Upper lobe of left lung (tissue), 6 donors: ENCODE results near the gene SP100. TPM values are rescaled to one million over a fixed set of nuclear protein-coding genes. Genes with fewer than 3 reads are reported as not detected.

Experiments used
- ATAC-seq, 2 donors: fragments of 200-7000 bp; cut with Tn5 transposase; one replicate each; pipeline ENCODE4 v1.9.1; 2022; ENCODE audit warnings: mild to moderate bottlenecking in 2 of 2, moderate library complexity in 2 of 2; ENCODE audit not compliant: low FRiP score in 2 of 2
- DNase-seq, 2 donors: peaks; one replicate each; pipeline ENCODE4 v3.0.0-alpha.2; 2019 to 2020
- H3K27ac ChIP-seq, 4 donors: fragments of 200-600 bp; sonication (generic); one replicate each; pipeline ENCODE4 v1.5.1; 2016 to 2019
- H3K27me3 ChIP-seq, 4 donors: fragments of 200-600 bp; sonication (generic); one replicate each; pipeline ENCODE4 v1.5.1; 2017 to 2019
- H3K36me3 ChIP-seq, 4 donors: fragments of 200-600 bp; sonication (generic); one replicate each; pipeline ENCODE4 v1.5.1; 2016 to 2019
- H3K4me1 ChIP-seq, 4 donors: fragments of 200-600 bp; sonication (generic); one replicate each; pipeline ENCODE4 v1.5.1; 2018 to 2019
- H3K4me3 ChIP-seq, 4 donors: fragments of 200-600 bp; sonication (generic); one replicate each; pipeline ENCODE4 v1.5.1; 2017 to 2019; ENCODE audit warnings: mild to moderate bottlenecking in 2 of 4, moderate library complexity in 1 of 4
- H3K9me3 ChIP-seq, 4 donors: fragments of 200-600 bp; sonication (generic); one replicate each; pipeline ENCODE4 v1.5.1; 2018 to 2019
- CTCF ChIP-seq, 6 experiments: fragments of 450-650 bp in 4 of 6; fragments of 200-600 bp in 2 of 6; sonication (generic) in 2 of 6; IDR thresholded peaks; one replicate each; pipeline ENCODE4 v1.5.1; 2016 to 2019; ENCODE audit warnings: antibody characterized with exemption in 6 of 6
- EP300 ChIP-seq, 4 donors: sonication (generic); formaldehyde crosslinking; IDR thresholded peaks; one replicate each; pipeline ENCODE4 v1.5.1; 2017; ENCODE audit warnings: antibody characterized with exemption in 4 of 4, control low read depth in 2 of 4
- POLR2A ChIP-seq, 4 donors: fragments of 450-650 bp; IDR thresholded peaks; one replicate each; pipeline ENCODE4 v1.5.1; 2016 to 2017; ENCODE audit warnings: antibody characterized with exemption in 4 of 4, mild to moderate bottlenecking in 2 of 4
- POLR2AphosphoS5 ChIP-seq, 2 donors: sonication (generic); formaldehyde crosslinking; IDR thresholded peaks; one replicate each; pipeline ENCODE4 v1.5.1; 2017; ENCODE audit warnings: antibody characterized with exemption in 2 of 2
- WGBS, 2 donors: methylation state at CpG; one replicate each; pipeline ENCODE4 v1.1.5; 2017 to 2018; 5-methylcytosine and 5-hydroxymethylcytosine counted together
- total RNA-seq, 6 donors: library from RNA; depleted of rRNA in 4 of 6; stranded (reverse); fragments of >200 nt in 4 of 6; gene quantifications; one replicate each; pipeline versions ENCODE4 v1.1.0 to v1.2.1, GENCODE V29; 2016 to 2021
- donor health status: DM: no; HTN: no; CAD: no; lungs with moderate emphysema.
- donor health status: DM: no; HTN: yes; CAD: no; lungs with severe emphysema.

Gene SP100
- total RNA-seq, 6 donors from 2014 or later, result 117 to 260 (median 153) TPM

- ATAC-seq (no peak), DNase-seq (no peak)
- no peak overlapping the region for H3K27ac ChIP-seq
- H3K9me3 ChIP-seq, result peaks cover 0 to 3% (median 0%) of the 10 kb centered on the region in 4 donors
- TF ChIP-seq EP300 (IDR thresholded peaks at IDR 0.05), result no peak
- TF ChIP-seq CTCF (IDR thresholded peaks at IDR 0.05), result no peak
- TF ChIP-seq POLR2A (IDR thresholded peaks at IDR 0.05), result no peak
- TF ChIP-seq POLR2AphosphoS5 (IDR thresholded peaks at IDR 0.05), result no peak
- no peak overlapping the region for H3K4me3 ChIP-seq
- WGBS, 2 donors, result 60% methylated on average over 1 of the region's 1 CpG
- H3K36me3 ChIP-seq, result peaks cover 2 to 70% (median 35%) of the 10 kb centered on the region in 4 donors
- H3K4me1 ChIP-seq, result no peaks in the 10 kb centered on the region
- H3K27me3 ChIP-seq, result no peaks in the 10 kb centered on the region
These were observed 76.1 kb downstream of the SP100 start for GRCh38 chr2:230492107-230492506.

- ATAC-seq (no peak), DNase-seq (no peak)
- Histone ChIP-seq H3K9me3 (peaks cover 0 to 3% (median 0%) of the 10 kb centered on the region in 4 donors), H3K4me1 (no peaks in the 10 kb centered on the region), H3K4me3 (no peak overlapping the region), H3K36me3 (peaks cover 14 to 94% (median 49%) of the 10 kb centered on the region in 4 donors), H3K27me3 (no peaks in the 10 kb centered on the region), H3K27ac (no peak overlapping the region)
- no peak for TF ChIP-seq CTCF (IDR thresholded peaks at IDR 0.05)
- TF ChIP-seq POLR2AphosphoS5 (IDR thresholded peaks at IDR 0.05), result no peak
- TF ChIP-seq POLR2A (IDR thresholded peaks at IDR 0.05), result no peak
- no peak for TF ChIP-seq EP300 (IDR thresholded peaks at IDR 0.05)
- 86 to 100% methylated on average over 1 of the region's 1 CpG for WGBS, 2 donors
These were observed 79.0 kb downstream of the SP100 start for GRCh38 chr2:230494980-230495379.

GRCh38 chr2:230496891-230497290 is 80.9 kb downstream of the SP100 start:
- H3K4me3 ChIP-seq, result no peak overlapping the region
- no peak overlapping the region for H3K27ac ChIP-seq
- H3K36me3 ChIP-seq, result peaks cover 14 to 94% (median 54%) of the 10 kb centered on the region in 4 donors
- H3K4me1 ChIP-seq, result no peaks in the 10 kb centered on the region
- TF ChIP-seq POLR2A (IDR thresholded peaks at IDR 0.05) (no peak), CTCF (IDR thresholded peaks at IDR 0.05) (no peak), EP300 (IDR thresholded peaks at IDR 0.05) (no peak), POLR2AphosphoS5 (IDR thresholded peaks at IDR 0.05) (no peak)
- no peaks in the 10 kb centered on the region for H3K27me3 ChIP-seq
- no peaks in the 10 kb centered on the region for H3K9me3 ChIP-seq
- no peak for ATAC-seq
- WGBS, 2 donors, result 62 to 68% methylated on average over 3 of the region's 3 CpGs
- DNase-seq, result no peak

GRCh38 chr2:230498506-230499107 is 82.6 kb downstream of the SP100 start:
- DNase-seq (no peak), ATAC-seq (no peak)
- no peaks in the 10 kb centered on the region for H3K4me1 ChIP-seq
- H3K27ac ChIP-seq, result no peak overlapping the region
- no peak for TF ChIP-seq CTCF (IDR thresholded peaks at IDR 0.05)
- no peak for TF ChIP-seq EP300 (IDR thresholded peaks at IDR 0.05)
- no peak for TF ChIP-seq POLR2AphosphoS5 (IDR thresholded peaks at IDR 0.05)
- no peak for TF ChIP-seq POLR2A (IDR thresholded peaks at IDR 0.05)
- no peaks in the 10 kb centered on the region for H3K9me3 ChIP-seq
- peaks cover 15 to 94% (median 64%) of the 10 kb centered on the region in 4 donors for H3K36me3 ChIP-seq
- 74 to 89% methylated on average over 5 of the region's 5 CpGs for WGBS, 2 donors
- no peak overlapping the region for H3K4me3 ChIP-seq
- H3K27me3 ChIP-seq, result no peaks in the 10 kb centered on the region

- DNase-seq (no peak), ATAC-seq (no peak)
- Histone ChIP-seq H3K36me3 (peaks cover 19 to 100% (median 69%) of the 10 kb centered on the region in 4 donors), H3K4me1 (no peaks in the 10 kb centered on the region), H3K4me3 (no peak overlapping the region), H3K27me3 (no peaks in the 10 kb centered on the region), H3K9me3 (no peaks in the 10 kb centered on the region), H3K27ac (no peak overlapping the region)
- TF ChIP-seq EP300 (IDR thresholded peaks at IDR 0.05), result no peak
- no peak for TF ChIP-seq POLR2A (IDR thresholded peaks at IDR 0.05)
- TF ChIP-seq POLR2AphosphoS5 (IDR thresholded peaks at IDR 0.05), result no peak
- no peak for TF ChIP-seq CTCF (IDR thresholded peaks at IDR 0.05)
- 95 to 98% methylated on average over 7 of the region's 7 CpGs for WGBS, 2 donors
These were observed 86.6 kb downstream of the SP100 start for GRCh38 chr2:230502593-230502992.
